Memory B cell (primary cell): ENCODE results near the gene HLA-DMA.

Source experiments
- ATAC-seq: fragments of 150-1000 bp; cut with Tn5 transposase; 2 replicates; pipeline ENCODE4 v1.10.0; 2021; ENCODE audit warnings: low read depth, mild to moderate bottlenecking, moderate library complexity
- DNase-seq, 2 donors: peaks; one replicate each; pipeline ENCODE4 v3.0.0; 2022; ENCODE audit warnings: low spot score in 2 of 2
- H3K27ac Mint-ChIP-seq: one replicate; pipeline ENCODE4 v1.8.0; 2022; ENCODE audit warnings: mild to moderate bottlenecking, moderate library complexity, mixed read lengths
- H3K27me3 Mint-ChIP-seq: one replicate; pipeline ENCODE4 v1.8.0; 2022; ENCODE audit warnings: mixed read lengths
- H3K36me3 Mint-ChIP-seq: one replicate; pipeline ENCODE4 v1.8.0; 2022; ENCODE audit warnings: mild to moderate bottlenecking, mixed read lengths
- H3K4me1 Mint-ChIP-seq: one replicate; pipeline ENCODE4 v1.8.0; 2022; ENCODE audit warnings: mixed read lengths
- H3K4me3 Mint-ChIP-seq: one replicate; pipeline ENCODE4 v1.8.0; 2022; ENCODE audit warnings: mild to moderate bottlenecking, moderate library complexity, mixed read lengths
- H3K9me3 Mint-ChIP-seq: one replicate; pipeline ENCODE4 v1.8.0; 2022; ENCODE audit warnings: mixed read lengths

The HLA-DMA gene

DNA sequence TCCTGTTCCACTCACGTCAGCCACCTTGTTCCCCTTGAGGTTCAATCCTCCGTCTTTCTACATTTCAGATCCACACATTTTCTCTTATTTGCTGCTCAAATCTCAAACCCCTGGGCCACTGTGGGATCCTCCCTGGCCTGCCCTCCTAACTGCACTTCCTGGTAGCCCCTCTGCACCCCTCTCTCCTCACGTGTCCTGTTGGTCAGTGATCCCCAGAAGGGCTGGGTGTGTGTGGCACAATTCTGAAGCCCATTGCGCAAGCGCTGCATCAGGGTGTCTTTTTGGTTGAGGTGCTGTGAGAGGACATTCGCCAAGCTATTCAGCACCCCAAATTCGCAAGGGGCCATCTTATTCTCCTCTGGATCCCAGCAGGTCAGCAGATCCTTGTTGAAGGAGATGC is 14.4 kb downstream of the HLA-DMA start:
- DNase-seq (no peak), ATAC-seq (no peak)
- H3K4me3 Mint-ChIP-seq = peak overlapping the region; percentile 96
- peaks cover 38% of the 10 kb centered on the region for H3K36me3 Mint-ChIP-seq
- no peaks in the 10 kb centered on the region for H3K27me3 Mint-ChIP-seq
- peaks cover 64% of the 10 kb centered on the region for H3K4me1 Mint-ChIP-seq
- no peaks in the 10 kb centered on the region for H3K9me3 Mint-ChIP-seq
- H3K27ac Mint-ChIP-seq = peak overlapping the region; percentile 84

- H3K4me1 Mint-ChIP-seq = peaks cover 60% of the 10 kb centered on the region
- DNase-seq = no peak
- ATAC-seq = no peak
- no peaks in the 10 kb centered on the region for H3K27me3 Mint-ChIP-seq
- H3K4me3 Mint-ChIP-seq = peak overlapping the region; percentile 96
- H3K27ac Mint-ChIP-seq = peak overlapping the region; percentile 84
- H3K9me3 Mint-ChIP-seq = no peaks in the 10 kb centered on the region
- H3K36me3 Mint-ChIP-seq = peaks cover 42% of the 10 kb centered on the region
These were observed 15.7 kb downstream of the HLA-DMA start for GRCh38 chr6:32937230-32937633.

DNA sequence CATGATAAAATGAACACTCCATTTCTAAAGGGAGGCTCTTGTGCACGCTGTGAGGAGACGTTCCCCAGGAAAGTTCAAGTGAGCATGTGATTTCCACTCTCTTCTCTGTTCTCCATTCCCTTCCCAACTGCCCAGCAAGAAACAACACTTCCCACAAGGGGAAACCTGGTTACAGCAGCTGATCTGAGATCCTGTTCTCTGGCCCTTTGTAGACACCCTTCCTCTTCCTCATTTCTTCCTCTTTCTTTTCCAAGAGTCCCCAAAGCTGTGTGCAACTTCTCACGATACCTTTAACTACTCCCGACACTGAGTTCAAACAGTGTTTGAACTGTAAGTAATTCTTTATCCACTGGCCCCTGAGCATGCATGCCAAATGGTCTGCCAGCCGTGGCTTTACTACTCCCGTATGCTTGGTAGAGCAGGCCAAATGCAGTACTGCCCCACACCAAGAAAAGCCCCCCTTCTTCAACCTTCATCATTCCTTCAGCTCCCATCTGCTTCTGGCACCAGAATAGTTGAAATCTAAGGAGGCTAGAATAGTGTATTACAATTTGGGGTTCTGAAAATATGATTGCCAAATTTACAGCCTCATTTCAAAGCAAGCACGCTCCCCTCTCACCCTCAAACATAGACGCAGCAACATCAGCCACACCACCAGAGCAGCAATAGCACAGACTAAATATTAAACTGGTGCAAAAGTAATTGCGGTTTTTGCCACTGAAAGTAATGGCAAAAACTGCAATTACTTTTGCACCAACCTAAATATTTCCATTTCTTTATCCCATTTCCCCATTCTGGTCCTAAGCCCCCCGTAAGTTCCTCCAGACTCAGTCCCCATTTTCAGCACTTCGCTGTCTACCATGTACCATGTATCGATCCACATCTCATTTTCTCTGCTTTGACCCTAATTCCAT is 16.4 kb downstream of the HLA-DMA start:
- H3K27me3 Mint-ChIP-seq = no peaks in the 10 kb centered on the region
- H3K4me3 Mint-ChIP-seq = peak overlapping the region; percentile 96
- peaks cover 58% of the 10 kb centered on the region for H3K4me1 Mint-ChIP-seq
- H3K36me3 Mint-ChIP-seq = peaks cover 42% of the 10 kb centered on the region
- no peaks in the 10 kb centered on the region for H3K9me3 Mint-ChIP-seq
- peak overlapping the region; percentile 84 for H3K27ac Mint-ChIP-seq
- no peak for DNase-seq
- no peak for ATAC-seq

- Mint-ChIP-seq H3K36me3 (peaks cover 42% of the 10 kb centered on the region), H3K27me3 (no peaks in the 10 kb centered on the region), H3K9me3 (no peaks in the 10 kb centered on the region), H3K27ac (peak overlapping the region; percentile 84), H3K4me1 (peaks cover 59% of the 10 kb centered on the region), H3K4me3 (peak overlapping the region; percentile 46)
- DNase-seq (no peak), ATAC-seq (no peak)
These were observed 17.2 kb downstream of the HLA-DMA start for GRCh38 chr6:32935551-32936238.

DNA sequence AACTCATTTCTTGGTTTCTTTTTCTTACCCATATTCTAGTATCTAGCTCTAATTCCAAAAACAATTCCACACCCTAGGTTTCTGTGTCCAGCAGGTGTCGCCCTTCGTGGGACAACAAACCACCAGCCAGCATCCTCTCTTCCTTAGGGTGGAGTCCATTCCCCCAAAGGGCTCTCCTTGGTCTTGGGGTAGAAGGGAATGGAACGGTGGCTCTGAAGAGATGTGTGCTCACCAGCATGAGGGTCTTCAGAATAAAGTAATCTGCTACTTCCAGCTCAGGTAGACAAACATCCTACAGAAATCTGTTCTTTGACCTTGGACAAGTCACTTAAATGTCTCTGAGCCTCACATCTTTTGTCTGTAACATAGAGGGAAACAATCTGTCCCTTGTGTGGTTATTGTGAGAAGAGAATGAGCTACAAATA is 19.2 kb downstream of the HLA-DMA start:
- Mint-ChIP-seq H3K4me3 (peak overlapping the region; percentile 15), H3K9me3 (no peaks in the 10 kb centered on the region), H3K36me3 (peaks cover 40% of the 10 kb centered on the region), H3K27me3 (no peaks in the 10 kb centered on the region), H3K4me1 (peaks cover 68% of the 10 kb centered on the region), H3K27ac (peak overlapping the region; percentile 84)
- ATAC-seq (peak; percentile 57), DNase-seq (peak; percentile 71 to 75)

DNA sequence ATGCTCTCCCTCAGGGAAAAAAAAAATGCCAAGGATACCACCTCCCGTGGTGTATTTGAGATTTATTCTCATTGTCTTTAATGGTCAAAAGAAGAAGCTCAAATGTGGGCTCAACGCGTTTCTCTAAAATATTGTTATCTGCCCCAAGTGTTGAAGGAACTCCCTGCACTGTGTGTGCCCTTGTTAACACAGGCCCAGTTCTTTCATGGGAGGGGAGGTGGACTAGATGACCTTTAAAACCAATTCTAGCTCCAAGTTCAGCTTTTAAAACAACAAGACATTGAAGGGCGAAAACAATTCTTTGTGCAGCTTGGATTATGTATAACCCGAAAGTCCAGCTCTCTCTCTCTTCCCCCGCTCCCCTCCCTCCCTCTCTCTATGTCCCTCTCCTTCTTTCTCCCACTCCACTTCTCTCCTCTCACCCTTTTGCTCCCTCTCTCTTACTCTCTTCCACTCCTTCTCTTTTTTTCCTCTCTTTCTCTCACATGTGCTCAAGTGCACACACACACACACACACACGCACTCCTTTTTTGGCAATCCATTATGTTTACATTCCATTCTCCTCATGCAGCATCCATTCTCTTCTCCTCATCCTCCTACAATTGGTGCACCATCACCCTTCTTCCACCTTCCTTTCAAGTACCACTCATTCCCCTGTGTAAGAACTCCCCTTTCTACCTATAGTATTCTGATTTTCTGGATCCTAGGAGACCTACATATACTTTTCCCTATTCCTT is 20.6 kb downstream of the HLA-DMA start:
- no peaks in the 10 kb centered on the region for H3K9me3 Mint-ChIP-seq
- H3K36me3 Mint-ChIP-seq = peaks cover 28% of the 10 kb centered on the region
- H3K4me1 Mint-ChIP-seq = peaks cover 56% of the 10 kb centered on the region
- DNase-seq (no peak), ATAC-seq (no peak)
- peak overlapping the region; percentile 49 for H3K27ac Mint-ChIP-seq
- H3K4me3 Mint-ChIP-seq = no peak overlapping the region
- H3K27me3 Mint-ChIP-seq = no peaks in the 10 kb centered on the region

- peak overlapping the region; percentile 49 for H3K27ac Mint-ChIP-seq
- peaks cover 18% of the 10 kb centered on the region for H3K36me3 Mint-ChIP-seq
- no peak overlapping the region for H3K4me3 Mint-ChIP-seq
- no peaks in the 10 kb centered on the region for H3K27me3 Mint-ChIP-seq
- ATAC-seq (no peak), DNase-seq (no peak)
- H3K4me1 Mint-ChIP-seq = peaks cover 47% of the 10 kb centered on the region
- H3K9me3 Mint-ChIP-seq = no peaks in the 10 kb centered on the region
These were observed 21.7 kb downstream of the HLA-DMA start for GRCh38 chr6:32931211-32931610.

GRCh38 chr6:32922083-32922482 is 30.8 kb downstream of the HLA-DMA start:
- Mint-ChIP-seq H3K4me3 (peak overlapping the region; percentile 24), H3K9me3 (no peaks in the 10 kb centered on the region), H3K27ac (peak overlapping the region; percentile 75), H3K27me3 (no peaks in the 10 kb centered on the region), H3K36me3 (no peaks in the 10 kb centered on the region), H3K4me1 (peaks cover 26% of the 10 kb centered on the region)
- no peak for DNase-seq
- ATAC-seq = no peak

GRCh38 chr6:32920715-32921114 is 32.2 kb downstream of the HLA-DMA start:
- DNase-seq (no peak), ATAC-seq (peak; percentile 79)
- Mint-ChIP-seq H3K4me1 (peaks cover 37% of the 10 kb centered on the region), H3K27me3 (no peaks in the 10 kb centered on the region), H3K9me3 (no peaks in the 10 kb centered on the region), H3K27ac (peak overlapping the region; percentile 46), H3K4me3 (peak overlapping the region; percentile 74), H3K36me3 (no peaks in the 10 kb centered on the region)

DNA sequence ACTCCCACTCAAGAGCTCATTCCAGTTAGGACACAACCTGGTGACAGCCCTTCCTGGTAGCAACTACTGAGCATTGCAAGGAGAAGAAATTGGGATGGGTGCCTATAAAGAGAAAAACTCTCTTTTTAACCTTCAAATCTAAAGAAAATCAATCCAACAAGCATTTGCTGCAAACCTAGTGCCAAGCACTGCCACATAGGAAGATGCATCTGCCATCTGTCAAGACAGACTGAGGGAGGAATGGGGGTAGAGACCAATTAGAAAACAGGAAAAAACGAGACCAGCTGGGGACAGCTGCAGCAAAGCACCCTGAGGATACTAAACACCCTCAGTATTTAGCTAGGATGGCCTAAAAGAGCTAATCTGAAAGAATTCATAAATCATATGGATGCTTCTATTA is 39.9 kb downstream of the HLA-DMA start:
- no peaks in the 10 kb centered on the region for H3K9me3 Mint-ChIP-seq
- no peak for ATAC-seq

DNA sequence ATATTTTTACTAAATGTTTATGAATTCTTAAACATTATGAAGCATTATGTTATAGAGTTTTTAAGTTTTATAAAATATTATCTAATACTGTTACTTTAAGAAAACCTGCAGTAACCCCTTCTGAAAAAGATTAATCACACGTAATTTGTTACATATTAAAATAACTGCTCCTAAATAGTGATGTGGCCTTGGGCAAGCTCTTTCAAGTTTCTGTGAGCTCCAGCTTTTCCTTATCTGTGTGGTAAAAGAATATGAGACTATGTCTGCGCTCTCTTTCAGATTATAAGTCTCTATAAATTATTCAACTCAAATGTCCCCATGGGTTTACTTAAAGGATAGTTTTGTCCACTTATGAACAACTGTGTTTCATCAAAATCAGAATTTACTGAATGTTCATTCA is 44.0 kb downstream of the HLA-DMA start:
- H3K9me3 Mint-ChIP-seq = no peaks in the 10 kb centered on the region
- H3K4me3 Mint-ChIP-seq = no peak overlapping the region

More for the DNA sequence above, 39.9 kb downstream of the HLA-DMA start:
- peak overlapping the region; percentile 61 for H3K27ac Mint-ChIP-seq
- H3K36me3 Mint-ChIP-seq = no peaks in the 10 kb centered on the region
- no peaks in the 10 kb centered on the region for H3K27me3 Mint-ChIP-seq
- H3K4me1 Mint-ChIP-seq = peaks cover 21% of the 10 kb centered on the region
- no peak overlapping the region for H3K4me3 Mint-ChIP-seq
- DNase-seq = no peak

GRCh38 chr6:32906539-32906938 is 46.4 kb downstream of the HLA-DMA start:
- no peaks in the 10 kb centered on the region for H3K36me3 Mint-ChIP-seq
- peaks cover 5% of the 10 kb centered on the region for H3K4me1 Mint-ChIP-seq
- H3K27me3 Mint-ChIP-seq = no peaks in the 10 kb centered on the region
- no peak overlapping the region for H3K27ac Mint-ChIP-seq
- H3K9me3 Mint-ChIP-seq = no peaks in the 10 kb centered on the region
- H3K4me3 Mint-ChIP-seq = no peak overlapping the region
- no peak for DNase-seq
- ATAC-seq = no peak

More for the DNA sequence above, 44.0 kb downstream of the HLA-DMA start:
- ATAC-seq (no peak), DNase-seq (no peak)
- H3K4me1 Mint-ChIP-seq = peaks cover 6% of the 10 kb centered on the region
- no peaks in the 10 kb centered on the region for H3K27me3 Mint-ChIP-seq
- H3K36me3 Mint-ChIP-seq = no peaks in the 10 kb centered on the region
- H3K27ac Mint-ChIP-seq = no peak overlapping the region

DNA sequence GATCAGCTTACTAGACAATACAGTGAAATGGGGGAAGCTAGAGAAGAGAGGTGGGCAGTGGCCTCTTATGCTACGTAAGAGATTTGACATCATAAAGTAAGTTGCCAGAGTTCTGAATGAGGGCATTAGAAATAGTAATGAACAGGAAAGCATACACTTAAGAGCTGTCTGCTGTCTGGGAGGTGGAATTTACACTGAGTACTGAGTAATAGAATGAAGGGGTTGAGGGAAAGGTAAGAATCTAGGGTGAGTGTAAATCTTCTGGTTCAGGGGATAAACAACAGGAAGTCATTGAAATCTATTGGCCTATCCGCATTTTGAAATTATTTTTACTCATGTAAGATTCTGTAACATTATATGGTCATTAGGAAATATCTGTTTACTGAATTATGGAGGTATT is 47.8 kb downstream of the HLA-DMA start:
- no peak for DNase-seq
- no peak overlapping the region for H3K27ac Mint-ChIP-seq
- H3K27me3 Mint-ChIP-seq = no peaks in the 10 kb centered on the region
- no peaks in the 10 kb centered on the region for H3K9me3 Mint-ChIP-seq
- H3K4me3 Mint-ChIP-seq = no peak overlapping the region
- peaks cover 3% of the 10 kb centered on the region for H3K4me1 Mint-ChIP-seq
- ATAC-seq = no peak
- peaks cover 8% of the 10 kb centered on the region for H3K36me3 Mint-ChIP-seq

DNA sequence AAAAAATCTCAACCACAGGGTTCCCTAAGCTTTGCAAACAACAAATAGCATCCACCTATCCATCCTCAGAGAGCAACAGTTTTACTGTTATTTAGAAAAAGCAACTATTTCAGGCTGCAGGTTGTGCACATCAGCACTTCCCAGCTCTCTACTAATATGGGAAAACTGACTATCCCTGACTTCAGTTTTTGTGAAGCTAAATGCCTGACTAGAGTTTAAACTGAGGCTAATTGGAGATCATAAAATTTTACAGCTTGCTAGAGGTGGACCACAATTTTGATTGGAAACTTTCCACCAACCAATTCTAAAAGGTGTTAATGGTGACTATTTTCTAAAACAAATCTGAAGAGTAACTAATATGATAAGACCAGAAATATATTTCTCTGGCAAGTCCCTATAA is 48.9 kb downstream of the HLA-DMA start:
- H3K4me1 Mint-ChIP-seq = peaks cover 3% of the 10 kb centered on the region
- H3K4me3 Mint-ChIP-seq = no peak overlapping the region
- H3K9me3 Mint-ChIP-seq = no peaks in the 10 kb centered on the region
- no peaks in the 10 kb centered on the region for H3K27me3 Mint-ChIP-seq
- H3K27ac Mint-ChIP-seq = no peak overlapping the region
- peaks cover 8% of the 10 kb centered on the region for H3K36me3 Mint-ChIP-seq
- no peak for ATAC-seq
- no peak for DNase-seq
